HG03097 (cell line): ENCODE results near the gene PLA2G2A.

Experiments used
- ATAC-seq: cut with Tn5 transposase; IDR thresholded peaks from one replicate; pipeline ENCODE4 v1.9.1; 2021; ENCODE audit not compliant: unreplicated experiment, low FRiP score

PLA2G2A gene

DNA sequence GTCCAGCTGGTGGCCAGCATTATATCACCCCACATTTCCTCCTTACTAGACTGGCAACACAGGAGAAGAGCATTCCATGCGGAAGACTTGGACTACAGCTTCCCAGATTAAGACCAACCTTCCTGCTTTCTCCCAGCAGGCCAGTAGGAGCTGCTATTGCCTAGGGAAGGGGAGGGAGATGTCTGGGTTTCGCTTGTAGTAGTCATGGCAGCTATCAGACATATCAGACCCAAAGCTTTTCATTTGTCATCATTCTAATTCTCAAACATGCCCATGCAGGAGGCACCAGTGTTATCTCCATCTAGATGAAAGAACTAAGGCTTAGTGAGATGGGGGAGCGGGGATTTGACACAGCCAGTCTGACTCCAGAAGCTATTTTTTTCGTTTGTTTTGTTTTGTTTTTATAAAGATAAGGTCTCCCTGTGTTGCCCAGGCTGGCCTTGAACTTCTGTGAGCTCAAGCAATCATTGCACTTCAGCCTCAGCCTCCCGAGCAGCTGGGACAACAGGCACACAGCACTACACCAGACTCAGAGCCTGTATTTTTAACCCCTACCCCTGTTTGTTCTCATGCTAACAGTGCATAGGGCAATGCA lies 4.5 kb downstream of the PLA2G2A start:
- ATAC-seq, result no peak

DNA sequence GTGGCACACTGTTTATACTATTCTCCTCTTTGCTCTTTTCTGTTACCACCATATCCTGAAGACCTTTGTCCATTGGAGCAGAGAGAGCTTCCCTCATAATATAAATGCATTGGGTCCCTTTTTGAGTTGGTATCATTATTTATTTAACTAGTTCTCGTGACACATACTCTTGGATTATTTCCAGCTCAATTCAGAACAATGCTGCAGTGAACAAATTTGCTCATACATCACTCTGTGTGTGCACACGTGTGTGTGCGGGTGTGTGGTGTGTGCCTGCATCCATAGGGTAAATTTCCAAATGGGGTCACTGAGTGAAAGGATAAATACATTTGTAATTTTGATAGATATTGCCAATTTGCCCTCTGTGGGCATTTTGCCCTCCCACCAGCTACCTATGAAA lies 5.8 kb downstream of the PLA2G2A start:
- ATAC-seq, result no peak

DNA sequence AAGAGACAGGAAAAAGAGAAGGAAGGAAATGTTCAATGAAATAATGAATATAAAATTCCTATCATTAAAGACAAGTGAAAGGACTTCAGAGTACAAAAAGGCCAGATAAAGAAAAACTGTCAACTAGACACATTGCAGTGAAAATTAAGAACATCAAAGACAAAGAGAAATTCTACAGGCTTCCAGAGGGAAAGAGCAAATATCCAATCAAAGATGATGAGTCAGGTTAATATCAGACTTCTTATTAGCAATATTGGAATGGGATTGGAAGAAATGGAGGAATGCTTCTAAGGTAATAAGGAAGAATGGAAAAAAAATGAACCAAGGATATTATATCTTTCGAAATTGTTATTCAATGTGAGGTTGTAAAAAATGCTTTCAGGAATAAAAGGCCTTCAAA lies 7.8 kb downstream of the PLA2G2A start:
- no peak for ATAC-seq

DNA sequence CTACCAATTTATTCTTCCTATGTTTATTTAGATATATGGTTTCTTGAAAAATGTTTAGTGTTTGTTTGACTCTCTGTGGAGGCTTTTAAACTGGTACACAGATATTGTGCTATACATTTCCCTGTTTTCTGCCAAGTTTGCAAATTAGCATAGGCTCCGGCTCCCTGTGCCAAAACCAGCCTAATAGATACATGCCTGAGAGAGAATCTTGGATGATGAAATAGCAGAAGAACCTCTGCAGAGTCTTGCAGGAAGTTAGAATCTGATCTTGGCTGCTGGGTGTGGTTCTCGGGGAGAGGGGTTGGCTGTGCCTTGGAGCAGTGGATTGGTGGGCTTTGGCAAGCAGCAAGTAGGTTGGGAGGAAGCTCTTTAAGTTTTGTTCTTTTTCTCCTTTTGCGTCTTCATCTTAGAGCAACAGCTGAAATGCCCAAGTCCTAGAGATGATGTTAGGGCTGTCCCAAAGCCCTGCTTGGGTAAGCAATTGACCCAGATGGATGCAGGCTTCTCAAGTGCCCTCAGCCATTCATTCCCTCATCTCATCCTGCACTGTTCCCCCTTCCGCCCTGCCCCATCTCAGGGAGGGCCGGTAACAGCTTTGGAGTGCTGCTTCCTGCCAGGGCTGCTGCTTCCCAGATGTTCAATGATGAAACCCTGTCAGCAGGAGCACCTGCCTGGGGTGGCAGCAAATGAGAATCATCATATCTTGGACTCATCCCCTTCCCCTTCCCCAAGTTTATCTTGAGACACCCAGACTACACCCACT lies 9.3 kb downstream of the PLA2G2A start:
- no peak for ATAC-seq

DNA sequence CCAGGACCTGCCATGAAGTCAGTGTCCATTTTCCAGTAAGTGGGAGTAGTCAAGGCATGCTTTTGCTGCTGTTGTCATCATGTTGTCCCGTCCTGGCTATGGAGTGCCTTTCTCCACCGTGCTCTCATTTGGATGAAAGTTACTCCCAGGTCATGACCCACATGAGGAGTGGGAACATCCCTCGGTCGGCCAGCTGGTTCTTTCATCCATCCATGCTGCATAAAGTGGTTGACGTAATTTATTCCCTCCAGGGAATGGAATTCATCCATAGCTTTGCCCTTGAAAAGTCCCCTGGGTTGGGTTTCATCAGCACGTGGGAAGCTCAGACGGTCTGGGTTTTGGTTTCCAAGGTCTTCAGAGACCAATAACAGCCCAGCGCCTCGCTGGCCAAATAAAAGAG lies 11.6 kb downstream of the PLA2G2A start:
- no peak for ATAC-seq

DNA sequence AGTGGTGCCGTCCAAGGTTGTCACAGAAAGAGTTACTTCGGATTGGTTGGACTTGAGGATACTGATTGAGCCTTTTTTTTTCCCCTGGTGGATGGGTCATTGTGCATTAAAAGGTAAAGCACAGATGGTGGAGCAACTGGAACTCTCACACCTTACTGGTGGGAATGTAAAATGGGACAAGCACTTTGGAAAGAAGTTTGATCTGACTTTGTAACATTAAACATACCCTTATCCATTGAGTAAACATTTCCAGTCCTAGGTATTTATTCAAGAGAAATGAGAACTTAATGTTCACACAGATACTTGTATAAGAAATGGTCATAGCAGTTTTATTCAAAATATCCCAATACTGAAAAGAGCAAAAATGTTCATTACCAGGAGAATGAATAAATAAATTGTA lies 14.9 kb downstream of the PLA2G2A start:
- ATAC-seq, result no peak

DNA sequence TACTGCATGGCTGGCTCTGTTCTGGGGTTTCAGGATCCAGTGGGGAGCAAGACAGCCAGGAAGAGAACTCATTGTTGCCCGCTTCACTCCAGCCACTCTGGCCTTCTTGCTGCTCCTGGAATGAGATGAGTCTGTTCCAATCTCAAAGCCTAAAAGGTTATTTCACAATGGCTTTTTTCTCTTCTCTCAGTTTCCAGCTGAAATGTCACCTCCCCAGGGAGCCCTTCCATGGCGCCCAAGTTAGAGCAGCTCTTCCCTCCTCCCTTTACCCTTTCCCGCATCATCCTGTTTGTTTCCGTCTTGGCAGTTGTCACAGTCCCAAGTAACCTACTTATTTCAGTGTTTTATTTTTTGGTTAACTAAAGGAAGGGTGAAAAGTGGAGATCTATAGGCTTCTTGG lies 15.8 kb downstream of the PLA2G2A start:
- ATAC-seq, result no peak

DNA sequence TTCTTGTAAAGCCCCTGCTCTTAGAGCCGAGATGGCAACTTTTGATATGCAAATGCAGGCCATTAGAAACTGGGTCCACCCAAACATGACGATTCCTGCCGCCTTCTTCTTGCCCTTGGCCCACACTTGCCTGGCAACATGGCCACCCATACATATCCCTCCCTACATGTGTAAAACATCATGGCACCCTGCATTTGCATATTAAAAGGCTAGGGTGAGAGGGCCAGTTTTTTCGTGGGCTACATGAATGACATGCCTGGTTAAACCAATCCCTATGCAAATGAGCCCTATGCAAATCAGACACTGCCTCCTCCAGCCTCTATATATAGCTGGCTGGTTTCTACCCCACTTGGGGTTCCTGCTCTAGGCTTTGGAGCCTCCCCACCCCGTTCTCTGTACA lies 18.8 kb downstream of the PLA2G2A start:
- ATAC-seq, result no peak

DNA sequence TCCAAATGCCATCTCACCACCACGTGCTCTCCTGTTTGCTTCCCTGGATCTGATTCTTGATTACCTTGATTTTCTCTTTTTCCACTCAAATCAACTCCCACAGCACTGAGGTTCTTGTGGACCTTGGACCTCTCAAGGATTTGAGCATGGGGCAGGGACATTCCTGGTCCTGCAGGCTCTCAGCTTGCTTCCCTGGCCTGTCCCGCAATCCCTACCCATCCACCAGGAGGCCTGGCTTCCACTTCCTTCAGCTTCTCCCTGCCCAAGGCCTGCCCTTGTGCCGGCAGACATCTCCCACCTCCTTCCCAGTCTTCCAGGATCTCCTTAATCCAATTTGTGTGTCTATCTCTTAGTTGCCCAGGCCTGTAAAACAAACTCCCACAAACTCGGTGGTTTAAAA lies 21.6 kb downstream of the PLA2G2A start:
- ATAC-seq, result no peak

DNA sequence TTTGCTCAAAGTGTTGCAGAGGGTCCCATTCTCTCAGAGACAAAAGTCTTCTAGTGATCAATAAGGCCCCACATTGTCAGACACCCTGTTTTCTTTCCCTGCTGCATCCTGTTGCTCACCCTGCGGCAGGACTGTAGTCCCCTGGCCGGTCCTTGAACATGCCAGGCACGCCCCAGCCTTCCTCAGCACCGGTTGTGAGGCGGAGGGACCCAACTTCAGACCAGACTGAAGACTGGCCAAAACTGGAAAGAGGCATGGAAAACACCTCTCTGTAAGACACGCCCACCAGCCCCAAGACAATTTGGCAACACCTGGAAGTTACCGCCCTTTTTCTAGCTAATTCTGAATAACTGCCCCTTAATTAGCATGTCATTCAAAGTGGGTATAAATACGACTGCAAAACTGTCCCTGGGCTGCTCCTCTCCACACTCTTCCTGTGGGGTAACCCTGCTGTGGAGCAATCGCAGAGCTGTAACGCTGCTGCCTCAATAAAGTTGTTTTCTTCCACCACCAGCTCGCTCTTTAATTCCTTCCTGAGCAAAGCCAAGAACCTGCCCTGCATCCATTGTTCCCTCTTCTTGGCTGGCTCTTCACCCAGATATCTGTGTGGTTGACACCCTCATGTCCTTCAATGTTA lies 23.8 kb downstream of the PLA2G2A start:
- no peak for ATAC-seq

DNA sequence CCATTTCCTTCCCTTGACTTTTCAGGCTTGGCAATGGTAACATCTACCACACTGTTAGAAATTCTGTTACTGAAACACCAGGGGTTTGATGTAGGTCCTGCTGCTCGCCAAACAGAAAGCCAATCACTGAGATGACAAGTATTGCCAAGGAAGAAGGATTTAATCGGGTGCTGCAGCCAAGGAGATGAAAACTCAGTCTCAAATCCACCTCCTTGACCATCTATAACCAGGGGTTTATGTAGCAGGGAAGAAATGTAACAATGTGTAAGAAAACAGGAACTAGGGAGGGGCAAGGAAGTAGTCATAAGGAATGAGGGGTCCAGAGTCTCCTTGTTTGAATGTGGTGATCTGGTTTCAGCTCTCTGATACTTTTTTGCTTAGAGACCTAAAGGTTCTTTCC lies 25.4 kb downstream of the PLA2G2A start:
- no peak for ATAC-seq

DNA sequence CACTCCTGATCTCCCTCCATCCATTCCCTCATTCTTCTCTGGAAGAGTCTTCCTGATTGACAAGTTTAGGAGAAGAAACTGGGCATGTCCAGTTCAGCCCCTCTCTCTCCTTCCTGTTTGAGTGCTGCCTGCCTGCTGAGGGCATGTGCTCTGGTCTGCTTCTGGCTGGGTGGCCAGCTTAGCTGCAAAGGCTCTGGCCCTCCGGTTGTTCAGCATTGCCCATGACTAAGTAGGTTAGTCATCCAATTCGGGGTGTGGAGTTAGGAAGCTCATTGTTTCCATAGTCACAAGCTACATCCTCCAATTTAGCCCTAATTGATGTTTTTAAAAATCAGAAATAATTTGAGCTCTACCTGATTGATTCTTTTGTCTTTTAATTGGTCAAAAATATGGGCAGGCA lies 30.4 kb downstream of the PLA2G2A start:
- no peak for ATAC-seq

DNA sequence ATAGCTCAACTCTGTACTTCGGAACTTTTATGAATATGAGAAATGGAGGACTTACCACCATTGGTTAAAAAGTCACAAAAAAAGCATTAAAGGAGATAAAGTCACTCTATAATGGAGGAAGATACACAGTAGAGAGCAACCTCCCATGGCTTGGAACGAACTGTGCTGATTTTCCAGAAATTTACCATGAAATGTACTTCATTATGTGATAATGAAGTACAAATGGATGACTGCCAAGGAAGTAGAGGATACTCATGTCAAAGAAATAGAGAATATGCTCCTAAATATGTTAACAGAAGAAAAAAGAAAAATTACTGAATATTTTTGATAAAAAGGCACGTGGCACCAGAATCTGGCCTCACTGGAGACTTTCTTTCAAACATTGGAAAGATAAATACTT lies 32.4 kb downstream of the PLA2G2A start:
- ATAC-seq, result no peak

DNA sequence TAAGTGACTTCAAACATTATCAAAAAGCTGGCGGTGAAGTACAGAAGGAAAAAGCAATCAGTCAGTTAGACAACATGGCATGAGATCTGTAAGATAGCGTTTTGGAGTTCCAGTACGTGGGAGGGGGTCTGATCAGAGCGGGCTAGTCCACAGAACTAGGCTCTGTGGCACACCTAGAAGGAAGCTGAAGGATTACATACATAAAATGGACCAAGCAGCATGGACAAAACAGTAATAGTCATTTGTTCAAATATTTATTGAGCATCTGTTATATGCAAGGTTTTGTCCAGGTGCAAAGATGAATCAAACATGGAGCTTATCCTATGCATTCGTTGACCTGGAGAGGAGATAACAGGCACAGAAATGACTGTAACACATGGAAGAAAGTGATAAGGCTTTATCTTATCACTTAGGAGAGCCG lies 33.1 kb downstream of the PLA2G2A start:
- ATAC-seq, result no peak

DNA sequence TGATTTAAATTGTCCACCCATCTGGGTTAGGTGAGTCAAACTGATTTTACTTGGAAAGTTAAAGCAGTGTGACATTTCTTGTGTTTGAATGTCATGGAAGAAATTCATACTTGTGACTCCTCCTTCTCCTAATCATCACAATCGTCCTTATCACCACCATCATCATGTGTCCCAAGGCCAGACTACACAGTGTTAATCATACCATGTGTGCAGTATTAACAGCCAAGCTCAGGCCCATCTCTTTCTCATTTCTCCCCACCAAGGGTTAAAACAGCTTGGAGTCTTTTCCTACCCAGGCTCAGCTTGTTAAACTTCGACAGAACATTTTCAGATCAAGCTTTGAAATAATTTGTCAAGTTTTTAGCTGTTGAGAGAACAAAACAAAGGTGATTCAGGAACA lies 33.5 kb downstream of the PLA2G2A start:
- no peak for ATAC-seq

DNA sequence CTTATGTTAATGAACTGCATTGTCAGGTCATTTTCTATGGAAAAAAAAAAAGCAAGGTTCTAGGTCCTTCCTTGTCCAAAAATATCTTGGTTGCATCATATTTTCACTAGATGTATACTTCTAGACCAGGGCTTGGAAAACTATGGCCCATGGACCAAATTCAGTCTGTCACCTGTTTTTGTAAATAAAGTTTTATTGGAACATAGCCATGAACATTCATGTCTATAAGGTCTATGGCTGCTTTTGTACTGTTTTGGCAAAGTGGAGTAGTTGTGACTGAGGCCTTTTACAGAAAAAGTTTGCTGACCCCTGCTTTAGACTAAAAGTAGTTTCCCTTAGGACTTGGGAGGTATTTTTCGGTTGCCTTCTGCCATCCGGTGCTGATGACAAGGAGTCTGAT lies 36.8 kb downstream of the PLA2G2A start:
- ATAC-seq, result no peak

DNA sequence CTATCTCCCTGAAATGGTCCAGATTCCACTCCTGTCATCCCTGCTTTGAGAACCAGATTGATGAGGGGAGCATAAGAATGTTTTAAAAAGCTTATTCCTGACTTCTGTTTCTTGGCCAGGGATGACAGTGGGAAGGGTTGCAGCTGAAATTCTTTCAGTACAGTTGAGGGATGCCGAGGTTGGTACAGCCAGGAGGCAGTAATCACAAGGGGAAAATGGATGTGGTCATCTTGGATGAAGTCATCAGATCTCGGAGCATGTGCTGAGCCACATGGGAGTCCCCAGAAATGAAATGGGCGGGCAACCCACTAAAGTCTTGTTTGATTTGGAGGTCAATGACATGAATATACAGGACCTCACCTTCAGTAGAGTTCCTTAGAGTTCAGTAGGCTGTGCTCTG lies 37.3 kb downstream of the PLA2G2A start:
- no peak for ATAC-seq

DNA sequence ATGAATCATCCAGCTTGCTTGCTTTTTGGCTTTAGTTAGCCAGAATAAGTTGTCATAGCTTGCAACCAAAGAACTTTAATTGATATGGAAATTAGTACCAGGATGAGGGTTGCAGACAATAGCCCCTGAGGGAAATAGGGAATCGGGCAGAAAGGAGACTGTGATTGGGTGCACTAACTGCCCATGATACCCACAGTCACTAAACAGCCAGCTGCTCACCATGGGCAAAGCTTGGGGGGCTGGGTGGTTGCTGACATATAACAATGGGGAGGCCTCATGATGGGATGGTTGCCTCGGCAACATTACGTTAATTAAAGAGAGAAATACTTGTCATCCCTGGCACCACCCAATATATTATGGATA lies 38.2 kb downstream of the PLA2G2A start:
- ATAC-seq, result no peak

DNA sequence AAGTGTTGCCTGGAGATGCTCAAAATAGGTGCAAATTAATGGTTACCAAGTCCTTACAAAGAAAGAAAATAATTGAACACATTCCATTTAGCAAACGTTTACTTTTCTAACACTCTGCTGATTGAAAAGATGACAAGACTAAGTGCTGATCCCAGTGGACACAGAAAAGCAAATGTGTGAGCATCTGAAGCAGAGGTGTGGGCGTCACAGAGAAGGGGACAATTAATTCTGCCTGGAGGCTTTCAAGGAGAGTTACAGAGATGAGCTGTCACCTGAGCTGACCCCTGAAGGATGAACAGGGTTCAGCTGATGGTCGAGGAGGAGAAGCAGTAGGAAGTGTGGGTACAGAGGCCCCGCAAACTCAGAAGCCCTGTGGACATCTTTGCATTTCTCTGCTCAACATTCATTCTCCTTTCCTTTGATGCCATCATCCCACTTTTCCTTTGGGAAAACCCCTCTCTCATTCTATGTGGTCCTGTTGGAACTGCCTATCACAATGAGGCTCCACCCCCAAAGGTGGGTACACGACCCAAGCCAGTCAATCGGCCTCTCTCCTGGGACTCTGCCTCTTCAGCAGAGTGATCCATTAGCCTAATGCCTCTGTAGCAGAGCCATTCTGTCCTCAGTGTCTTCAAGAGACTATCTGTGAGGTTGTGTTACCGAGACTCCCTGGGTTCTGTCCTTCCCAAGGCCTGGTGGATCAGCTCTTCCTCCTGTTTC lies 38.8 kb downstream of the PLA2G2A start:
- ATAC-seq, result no peak

DNA sequence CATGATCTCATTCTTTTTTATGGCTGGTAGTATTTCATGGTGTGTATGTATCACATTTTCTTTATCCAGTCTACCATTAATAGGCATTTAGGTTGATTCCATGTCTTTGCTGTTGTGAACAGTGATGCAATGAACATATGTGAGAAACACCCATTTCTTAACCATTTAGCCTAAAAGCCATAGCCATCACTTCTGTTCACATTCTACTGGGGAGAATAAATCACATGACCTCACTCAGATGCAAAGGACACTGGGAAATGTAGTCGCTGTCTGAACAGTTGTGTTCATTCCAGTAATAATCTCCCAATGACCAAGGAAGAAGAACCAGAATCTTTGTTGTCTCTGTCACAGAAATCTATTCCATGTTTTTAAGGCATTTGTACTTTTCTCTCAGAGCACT lies 40.9 kb downstream of the PLA2G2A start:
- no peak for ATAC-seq

DNA sequence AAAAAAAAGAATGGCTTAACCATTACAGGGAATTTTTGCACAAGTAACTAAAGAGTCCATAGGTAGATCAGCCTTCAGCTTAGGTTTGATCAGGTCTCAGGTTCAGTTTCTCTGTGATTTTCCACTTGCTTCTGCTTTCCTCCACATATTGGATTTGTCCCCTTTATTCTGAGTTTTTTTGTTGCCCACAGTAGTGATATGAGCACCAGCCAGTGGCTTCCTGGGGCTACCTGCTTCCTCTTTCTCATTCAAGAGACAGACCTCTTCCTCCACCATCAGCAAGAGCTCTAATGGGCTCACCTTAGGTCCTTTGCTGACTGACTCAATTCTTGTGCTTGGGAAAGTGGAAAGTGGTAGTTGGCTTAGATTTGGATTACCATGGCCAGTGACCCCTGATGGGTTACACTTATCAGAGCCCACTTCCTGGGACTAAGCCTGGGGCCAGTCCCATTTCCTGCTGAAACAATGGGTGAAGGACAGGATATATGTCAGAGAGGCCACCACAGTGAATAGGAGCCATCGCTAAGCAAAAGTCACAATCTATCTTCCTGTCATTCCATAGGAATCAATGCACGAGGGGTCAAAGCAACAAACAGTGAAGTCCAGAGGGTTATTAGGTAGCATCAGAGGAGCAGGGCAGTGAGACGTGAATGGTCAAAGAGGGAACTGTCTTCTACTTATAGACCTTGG lies 43.2 kb downstream of the PLA2G2A start:
- no peak for ATAC-seq
